Lower leg skin (tissue), 3 donors: ENCODE results near the gene CLHC1.
"Not testable (repeated sequence)": the region's sequence is repeated elsewhere in the genome, so short reads cannot be mapped to it uniquely, and the experiment has no call there.

ENCODE experiments used
- POLR2A ChIP-seq, 2 donors: fragments of 450-650 bp; IDR thresholded peaks; one replicate each; pipeline ENCODE4 v1.6.1; 2016 to 2017; ENCODE audit warnings: antibody characterized with exemption in 2 of 2, mild to moderate bottlenecking in 1 of 2, moderate library complexity in 1 of 2
- TF ChIP-seq, protein P1 (sequence below), 3 donors: fragments of 450-650 bp; IDR thresholded peaks; one replicate each; pipeline ENCODE4 v1.5.1; 2016; ENCODE audit warnings: antibody characterized with exemption in 3 of 3, mild to moderate bottlenecking in 3 of 3, moderate library complexity in 2 of 3

DNA sequence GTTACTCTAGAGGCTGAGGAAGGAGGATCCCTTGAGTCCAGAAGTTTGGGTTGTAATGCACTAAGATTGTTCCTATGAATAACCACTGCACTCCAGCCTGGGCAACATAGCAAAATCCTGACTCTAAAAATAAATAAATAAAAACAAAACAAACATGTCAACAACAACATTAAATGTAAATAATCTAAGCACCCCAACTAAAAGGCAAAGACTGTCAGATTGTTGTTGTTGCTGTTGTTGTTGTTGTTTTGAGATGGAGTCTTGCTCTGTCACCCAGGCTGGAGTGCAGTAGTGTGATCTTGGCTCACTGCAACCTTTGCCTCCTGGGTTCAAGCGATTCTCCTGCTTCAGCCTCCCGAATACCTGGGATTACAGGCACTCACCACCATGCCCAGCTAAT is 40.2 kb downstream of the CLHC1 start:
- TF ChIP-seq, protein P1, sequence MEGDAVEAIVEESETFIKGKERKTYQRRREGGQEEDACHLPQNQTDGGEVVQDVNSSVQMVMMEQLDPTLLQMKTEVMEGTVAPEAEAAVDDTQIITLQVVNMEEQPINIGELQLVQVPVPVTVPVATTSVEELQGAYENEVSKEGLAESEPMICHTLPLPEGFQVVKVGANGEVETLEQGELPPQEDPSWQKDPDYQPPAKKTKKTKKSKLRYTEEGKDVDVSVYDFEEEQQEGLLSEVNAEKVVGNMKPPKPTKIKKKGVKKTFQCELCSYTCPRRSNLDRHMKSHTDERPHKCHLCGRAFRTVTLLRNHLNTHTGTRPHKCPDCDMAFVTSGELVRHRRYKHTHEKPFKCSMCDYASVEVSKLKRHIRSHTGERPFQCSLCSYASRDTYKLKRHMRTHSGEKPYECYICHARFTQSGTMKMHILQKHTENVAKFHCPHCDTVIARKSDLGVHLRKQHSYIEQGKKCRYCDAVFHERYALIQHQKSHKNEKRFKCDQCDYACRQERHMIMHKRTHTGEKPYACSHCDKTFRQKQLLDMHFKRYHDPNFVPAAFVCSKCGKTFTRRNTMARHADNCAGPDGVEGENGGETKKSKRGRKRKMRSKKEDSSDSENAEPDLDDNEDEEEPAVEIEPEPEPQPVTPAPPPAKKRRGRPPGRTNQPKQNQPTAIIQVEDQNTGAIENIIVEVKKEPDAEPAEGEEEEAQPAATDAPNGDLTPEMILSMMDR (IDR thresholded peaks at IDR 0.05): not testable (repeated sequence)
- TF ChIP-seq POLR2A (IDR thresholded peaks at IDR 0.05): not testable (repeated sequence)
